Measurements from ENCODE around the gene LRP3. TPM values are rescaled to one million over a fixed set of nuclear protein-coding genes. Genes with fewer than 3 reads are reported as not detected.

LRP3 gene
- total RNA-seq, 6 donors from 2014 or later: 8.2 to 29.7 (median 19.0) TPM

GRCh38 chr19:33201886-33202545 is 7.9 kb downstream of the LRP3 start:
- ATAC-seq (ENCODE audit: low FRiP score in 2 of 2): no peak
- 91 to 94% methylated on average over 4 to 11 of the region's 15 CpGs for WGBS, 2 donors
- no peaks in the 10 kb centered on the region for H3K4me1 ChIP-seq
- TF ChIP-seq POLR2A (IDR thresholded peaks at IDR 0.05) (no peak), EP300 (IDR thresholded peaks at IDR 0.05) (no peak), CTCF (IDR thresholded peaks at IDR 0.05) (no peak), POLR2AphosphoS5 (IDR thresholded peaks at IDR 0.05) (no peak)
- no peaks in the 10 kb centered on the region for H3K27me3 ChIP-seq
- no peaks in the 10 kb centered on the region for H3K9me3 ChIP-seq
- H3K27ac ChIP-seq: no peak overlapping the region
- DNase-seq: peak in 1 of 2 donors; percentile 42
- H3K4me3 ChIP-seq: no peak overlapping the region
- H3K36me3 ChIP-seq: peaks cover 0 to 18% (median 9%) of the 10 kb centered on the region in 4 donors

- no peaks in the 10 kb centered on the region for H3K9me3 ChIP-seq
- TF ChIP-seq CTCF (IDR thresholded peaks at IDR 0.05) (no peak), POLR2AphosphoS5 (IDR thresholded peaks at IDR 0.05) (no peak), EP300 (IDR thresholded peaks at IDR 0.05) (no peak), POLR2A (IDR thresholded peaks at IDR 0.05) (no peak)
- WGBS, 2 donors: 90 to 96% methylated on average over 18 to 25 of the region's 27 CpGs
- H3K27ac ChIP-seq: no peak overlapping the region
- H3K27me3 ChIP-seq: no peaks in the 10 kb centered on the region
- no peaks in the 10 kb centered on the region for H3K4me1 ChIP-seq
- peak in 1 of 2 donors; percentile 40 for DNase-seq
- no peak for ATAC-seq (ENCODE audit: low FRiP score in 2 of 2)
- H3K36me3 ChIP-seq: peaks cover 0 to 20% (median 9%) of the 10 kb centered on the region in 4 donors
- no peak overlapping the region for H3K4me3 ChIP-seq
Observed at GRCh38 chr19:33202546-33203507, 8.7 kb downstream of the LRP3 start.

- H3K27ac ChIP-seq: no peak overlapping the region
- H3K9me3 ChIP-seq: no peaks in the 10 kb centered on the region
- no peak overlapping the region for H3K4me3 ChIP-seq
- 81 to 93% methylated on average over 4 to 5 of the region's 6 CpGs for WGBS, 2 donors
- no peaks in the 10 kb centered on the region for H3K27me3 ChIP-seq
- peaks cover 0 to 20% (median 9%) of the 10 kb centered on the region in 4 donors for H3K36me3 ChIP-seq
- DNase-seq (peak in 1 of 2 donors; percentile 34), ATAC-seq (ENCODE audit: low FRiP score in 2 of 2) (no peak)
- TF ChIP-seq CTCF (IDR thresholded peaks at IDR 0.05) (no peak), POLR2AphosphoS5 (IDR thresholded peaks at IDR 0.05) (no peak), POLR2A (IDR thresholded peaks at IDR 0.05) (no peak), EP300 (IDR thresholded peaks at IDR 0.05) (no peak)
- H3K4me1 ChIP-seq: no peaks in the 10 kb centered on the region
Observed at GRCh38 chr19:33203529-33203928, 9.4 kb downstream of the LRP3 start.

GRCh38 chr19:33204136-33204973 is 10.2 kb downstream of the LRP3 start:
- Histone ChIP-seq H3K27ac (no peak overlapping the region), H3K9me3 (no peaks in the 10 kb centered on the region), H3K27me3 (no peaks in the 10 kb centered on the region), H3K4me1 (no peaks in the 10 kb centered on the region), H3K4me3 (no peak overlapping the region), H3K36me3 (peaks cover 0 to 20% (median 9%) of the 10 kb centered on the region in 4 donors)
- DNase-seq (peak in 1 of 2 donors; percentile 61), ATAC-seq (ENCODE audit: low FRiP score in 2 of 2) (no peak)
- TF ChIP-seq POLR2A (IDR thresholded peaks at IDR 0.05) (no peak), CTCF (IDR thresholded peaks at IDR 0.05) (no peak), POLR2AphosphoS5 (IDR thresholded peaks at IDR 0.05) (no peak), EP300 (IDR thresholded peaks at IDR 0.05) (no peak)
- WGBS, 2 donors: 81 to 92% methylated on average over 22 to 32 of the region's 32 CpGs

All from upper lobe of left lung (tissue), 6 donors.